ENCODE measurements around the gene FBLN1. TPM values are rescaled to one million over a fixed set of nuclear protein-coding genes. Genes with fewer than 3 reads are reported as not detected.

The FBLN1 gene
- total and polyA plus RNA-seq, 2 of the 8 experiments (the other 6 are each of a cell fraction or from before 2014, with no cell fraction given) = 159 to 168 TPM

DNA sequence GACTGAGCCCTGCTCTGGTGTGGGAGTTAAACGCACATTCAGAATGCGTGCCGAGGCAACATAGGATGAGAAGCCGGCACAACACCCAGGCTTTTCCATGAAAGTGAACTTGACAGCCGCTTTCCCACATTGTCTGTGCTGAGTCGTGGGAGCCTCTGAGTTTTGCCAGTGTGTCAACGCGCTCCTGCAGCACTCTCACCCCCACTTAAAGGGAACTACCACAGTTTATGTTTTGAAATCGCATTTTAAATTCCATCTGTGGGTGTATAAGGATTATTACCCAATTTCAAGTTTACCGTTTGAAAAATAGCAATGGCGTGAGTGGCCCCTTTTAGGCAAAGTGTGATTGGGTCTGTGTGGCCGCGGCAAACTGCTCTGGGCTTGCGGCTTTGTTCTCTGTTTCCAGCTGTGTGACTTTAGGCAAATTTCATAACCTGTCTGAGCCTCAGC, 81.5 kb downstream of the FBLN1 start:
- FAIRE-seq = no peak
- CTCF ChIA-PET (ENCODE audit: partially characterized antibody) = interaction anchor here (1.2 to 2.0 kb wide), 2 partner anchors 12 to 35 kb away, joined by 4 to 5 read pairs; no protein-coding TSS in a partner anchor
- H3K18ac ChIP-seq (ENCODE audit: extremely low read depth, low read length) = no peak overlapping the region

More for the DNA sequence above, 81.5 kb downstream of the FBLN1 start:
- no peak overlapping the region for H3K14ac ChIP-seq (ENCODE audit: insufficient read length)
- no peak overlapping the region for H3K56ac ChIP-seq (replicated peaks; ENCODE audit: insufficient read length, low read depth, low read length)
- no peak overlapping the region for H3K4me3 ChIP-seq (ENCODE audit: extremely low read depth in 1 of 4, insufficient read depth in 2 of 4, low read depth in 3 of 4, low read length in 4 of 4)
- H3K23ac ChIP-seq (ENCODE audit: insufficient read length) = no peak overlapping the region
- H2BK12ac ChIP-seq (ENCODE audit: low read depth, low read length) = no peak overlapping the region
- H3K9ac ChIP-seq (replicated peaks in 1 of 4; ENCODE audit: extremely low read depth in 1 of 4, low read depth in 3 of 4, low read length in 3 of 4) = no peak overlapping the region
- no peaks in the 10 kb centered on the region for H3K9me3 ChIP-seq (ENCODE audit: insufficient read depth in 2 of 2, low read depth in 1 of 2, low read length in 1 of 2)
- no peak overlapping the region for H2BK15ac ChIP-seq (ENCODE audit: low read length)
- 90% methylated on average over 14 of the region's 14 CpGs; no CpG with 5 or more reads in 1 of the 2 experiments for WGBS, 2 experiments (ENCODE audit: extremely low coverage in 1 of 2, insufficient coverage in 1 of 2, insufficient read length in 1 of 2, insufficient replicate concordance in 2 of 2, low coverage in 1 of 2, low lambda C conversion rate in 2 of 2, missing lambda C conversion rate in 1 of 2)
- H3K4me2 ChIP-seq (ENCODE audit: insufficient read depth in 1 of 2, low read depth in 2 of 2, low read length in 2 of 2) = no peak overlapping the region
- no peak overlapping the region for H2BK20ac ChIP-seq (ENCODE audit: low read length)
- no peaks in the 10 kb centered on the region for H3K79me1 ChIP-seq (ENCODE audit: low read depth, low read length)
- H3K36me3 ChIP-seq (ENCODE audit: control insufficient read depth in 2 of 4, insufficient read depth in 4 of 4, low read length in 3 of 4) = no peaks in the 10 kb centered on the region
- no peak for DNase-seq (ENCODE audit: low read depth in 1 of 2, low spot score in 2 of 2)
- no peak overlapping the region for H2BK120ac ChIP-seq (replicated peaks; ENCODE audit: low read depth, low read length)
- H3K27ac ChIP-seq (ENCODE audit: low read depth, low read length) = no peak overlapping the region
- H3K4me1 ChIP-seq (replicated peaks in 1 of 4; ENCODE audit: control insufficient read depth in 3 of 4, insufficient read depth in 4 of 4, low read length in 3 of 4) = peaks cover 0 to 5% (median 0%) of the 10 kb centered on the region in 4 experiments; a peak in 5 of 7 replicates
- H3K79me2 ChIP-seq (ENCODE audit: control insufficient read depth in 1 of 2, insufficient read depth in 2 of 2, low read length in 2 of 2) = no peaks in the 10 kb centered on the region
- H2AK5ac ChIP-seq (ENCODE audit: low read depth, low read length) = no peak overlapping the region
- POLR2A ChIA-PET (ENCODE audit: partially characterized antibody) = no interaction called here
- no peaks in the 10 kb centered on the region; a peak in 1 of 7 replicates for H3K27me3 ChIP-seq (replicated peaks in 1 of 4; ENCODE audit: control insufficient read depth in 3 of 4, extremely low read depth in 1 of 4, insufficient read depth in 3 of 4, low read length in 3 of 4)
- peaks cover 0 to 3% of the 10 kb centered on the region in 2 experiments for H4K20me1 ChIP-seq (replicated peaks in 1 of 2; ENCODE audit: control insufficient read depth in 1 of 2, insufficient read depth in 2 of 2, low read length in 2 of 2)
- no peaks in the 10 kb centered on the region for H3K23me2 ChIP-seq (ENCODE audit: low read depth, low read length)
- TF ChIP-seq SP1 (IDR thresholded peaks at IDR 0.05; ENCODE audit: low read depth, low read length) (no peak), HDAC6 (IDR thresholded peaks at IDR 0.05; ENCODE audit: low read depth, low read length) (no peak), KDM4A (IDR thresholded peaks at IDR 0.05; ENCODE audit: low read depth, low read length, severe bottlenecking) (no peak), PHF8 (conservative IDR thresholded peaks at IDR 0.05; ENCODE audit: low read depth, low read length) (no peak), JUN (IDR thresholded peaks at IDR 0.05; ENCODE audit: low read depth, low read length) (no peak), SP2 (IDR thresholded peaks at IDR 0.05; ENCODE audit: low read length) (no peak)
- TF ChIP-seq, protein P1, sequence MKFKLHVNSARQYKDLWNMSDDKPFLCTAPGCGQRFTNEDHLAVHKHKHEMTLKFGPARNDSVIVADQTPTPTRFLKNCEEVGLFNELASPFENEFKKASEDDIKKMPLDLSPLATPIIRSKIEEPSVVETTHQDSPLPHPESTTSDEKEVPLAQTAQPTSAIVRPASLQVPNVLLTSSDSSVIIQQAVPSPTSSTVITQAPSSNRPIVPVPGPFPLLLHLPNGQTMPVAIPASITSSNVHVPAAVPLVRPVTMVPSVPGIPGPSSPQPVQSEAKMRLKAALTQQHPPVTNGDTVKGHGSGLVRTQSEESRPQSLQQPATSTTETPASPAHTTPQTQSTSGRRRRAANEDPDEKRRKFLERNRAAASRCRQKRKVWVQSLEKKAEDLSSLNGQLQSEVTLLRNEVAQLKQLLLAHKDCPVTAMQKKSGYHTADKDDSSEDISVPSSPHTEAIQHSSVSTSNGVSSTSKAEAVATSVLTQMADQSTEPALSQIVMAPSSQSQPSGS (IDR thresholded peaks at IDR 0.05; ENCODE audit: low read length) = no peak
- H4K8ac ChIP-seq (ENCODE audit: extremely low read depth, insufficient read depth, low read length) = no peak overlapping the region
- H2AFZ ChIP-seq (ENCODE audit: low read length) = no peak overlapping the region
- H4K5ac ChIP-seq (ENCODE audit: insufficient read length, low read depth, low read length) = no peak overlapping the region
- no peak overlapping the region for H4K91ac ChIP-seq (replicated peaks; ENCODE audit: insufficient read length, low read length)
- H3K4ac ChIP-seq (replicated peaks; ENCODE audit: insufficient read length, low read depth, low read length) = no peak overlapping the region
- H2BK5ac ChIP-seq (ENCODE audit: low read depth, low read length) = no peak overlapping the region

Measured in H1 (cell line).